Gastroesophageal sphincter (tissue), 4 donors: ENCODE data around the gene TTC9. TPM values are rescaled to one million over a fixed set of nuclear protein-coding genes. Genes with fewer than 3 reads are reported as not detected.
A peak's percentile ranks its signal among the peaks of the same experiment; 100 is the strongest.

ENCODE experiments used
- ATAC-seq: fragments of 150-250 bp; one replicate; pipeline ENCODE4 v1.9.1; 2016; ENCODE audit warnings: mild to moderate bottlenecking, moderate library complexity
- H3K27ac ChIP-seq, 4 donors: fragments of 200-600 bp; sonication (generic) in 3 of 4; 1 replicate in 3 of 4; 2 replicates in 1 of 4; pipeline ENCODE4 v1.5.1; 2016 to 2019
- H3K27me3 ChIP-seq: fragments of 200-600 bp; sonication (generic); one replicate; pipeline ENCODE4 v1.5.1; 2019
- H3K36me3 ChIP-seq, 2 donors: fragments of 200-600 bp; sonication (generic); one replicate each; pipeline ENCODE4 v1.5.1; 2019; ENCODE audit warnings: control low read depth in 1 of 2
- H3K4me1 ChIP-seq, 3 donors: fragments of 200-600 bp; sonication (generic); 1 replicate in 2 of 3; 2 replicates in 1 of 3; pipeline ENCODE4 v1.5.1; 2016 to 2019; ENCODE audit warnings: control low read depth in 2 of 3
- H3K4me3 ChIP-seq, 2 donors: fragments of 200-600 bp; sonication (generic); one replicate each; pipeline ENCODE4 v1.5.1; 2019; ENCODE audit warnings: mild to moderate bottlenecking in 1 of 2, moderate library complexity in 1 of 2
- H3K9me3 ChIP-seq, 3 donors: fragments of 200-600 bp; sonication (generic); one replicate each; pipeline ENCODE4 v1.5.1; 2017 to 2019; ENCODE audit warnings: control low read depth in 2 of 3
- EP300 ChIP-seq: sonication (generic); formaldehyde crosslinking; IDR thresholded peaks from one replicate; pipeline ENCODE4 v1.6.1; 2017; ENCODE audit warnings: antibody characterized with exemption, mild to moderate bottlenecking
- POLR2A ChIP-seq, 2 donors: fragments of 450-650 bp; IDR thresholded peaks; one replicate each; pipeline ENCODE4 v1.6.1; 2017; ENCODE audit warnings: antibody characterized with exemption in 2 of 2, mild to moderate bottlenecking in 2 of 2, moderate library complexity in 1 of 2
- POLR2AphosphoS5 ChIP-seq: sonication (generic); formaldehyde crosslinking; IDR thresholded peaks from one replicate; pipeline ENCODE4 v1.6.1; 2017; ENCODE audit warnings: antibody characterized with exemption
- WGBS, 2 donors: methylation state at CpG; one replicate each; pipeline ENCODE4 v1.1.5; 2018; ENCODE audit warnings: low coverage in 1 of 2; 5-methylcytosine and 5-hydroxymethylcytosine counted together
- total RNA-seq, 4 donors: library from RNA; depleted of rRNA; stranded (reverse); fragments of >200 nt; gene quantifications; one replicate each; pipeline ENCODE4 v1.1.0, GENCODE V29; 2016
- TF ChIP-seq, protein P1 (sequence below), 4 experiments: fragments of 200-600 bp in 2 of 4; fragments of 450-650 bp in 2 of 4; sonication (generic) in 1 of 4; IDR thresholded peaks; one replicate each; pipeline ENCODE4 v1.5.1; 2017 to 2019; ENCODE audit warnings: antibody characterized with exemption in 4 of 4, mild to moderate bottlenecking in 2 of 4, moderate library complexity in 2 of 4

The TTC9 gene
- total RNA-seq, 4 donors from 2014 or later = 0.40 to 7.3 (median 1.6) TPM

DNA sequence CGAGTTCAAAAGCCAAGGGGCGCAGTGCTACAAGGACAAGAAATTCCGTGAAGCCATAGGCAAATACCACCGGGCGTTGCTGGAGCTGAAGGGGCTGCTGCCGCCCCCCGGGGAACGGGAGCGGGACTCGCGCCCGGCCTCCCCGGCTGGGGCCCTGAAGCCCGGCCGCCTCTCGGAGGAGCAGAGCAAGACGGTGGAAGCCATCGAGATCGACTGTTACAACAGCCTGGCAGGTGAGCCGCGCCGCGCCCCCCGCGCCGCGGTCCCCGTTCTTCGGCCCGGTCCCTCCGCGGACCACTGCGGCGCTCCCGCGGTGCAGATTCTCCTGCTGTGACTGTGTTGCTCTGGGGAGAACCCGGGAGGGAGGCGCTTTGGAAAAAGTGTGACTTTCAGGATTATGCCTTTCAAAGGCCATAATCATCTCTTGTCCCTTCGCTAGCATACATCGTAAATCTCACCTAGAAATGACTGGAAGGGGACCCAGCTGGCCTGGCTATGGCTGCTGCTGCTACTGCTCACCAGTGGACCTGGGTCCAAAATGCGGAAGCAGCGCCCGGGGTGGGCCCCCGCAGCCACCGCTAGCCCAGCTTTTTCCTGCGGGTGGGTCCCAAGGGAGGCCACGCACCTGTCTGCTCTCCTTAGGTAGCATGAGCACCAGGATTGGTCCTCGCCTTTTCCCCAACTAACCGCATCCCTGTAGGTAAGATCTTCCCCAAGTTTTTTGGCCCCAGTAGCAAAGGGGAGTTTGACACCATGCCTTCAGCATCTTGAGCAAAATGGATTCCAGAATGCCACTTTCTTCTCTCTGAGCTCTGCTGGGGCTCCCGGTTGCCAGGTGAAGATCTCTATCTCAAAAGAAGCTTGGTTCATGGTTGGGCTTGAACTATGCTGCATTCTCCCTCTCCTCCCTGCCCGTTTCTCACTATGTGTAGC lies 853 bp downstream of the TTC9 start:
- TF ChIP-seq EP300 = no peak
- no peak for TF ChIP-seq POLR2AphosphoS5
- TF ChIP-seq, protein P1, sequence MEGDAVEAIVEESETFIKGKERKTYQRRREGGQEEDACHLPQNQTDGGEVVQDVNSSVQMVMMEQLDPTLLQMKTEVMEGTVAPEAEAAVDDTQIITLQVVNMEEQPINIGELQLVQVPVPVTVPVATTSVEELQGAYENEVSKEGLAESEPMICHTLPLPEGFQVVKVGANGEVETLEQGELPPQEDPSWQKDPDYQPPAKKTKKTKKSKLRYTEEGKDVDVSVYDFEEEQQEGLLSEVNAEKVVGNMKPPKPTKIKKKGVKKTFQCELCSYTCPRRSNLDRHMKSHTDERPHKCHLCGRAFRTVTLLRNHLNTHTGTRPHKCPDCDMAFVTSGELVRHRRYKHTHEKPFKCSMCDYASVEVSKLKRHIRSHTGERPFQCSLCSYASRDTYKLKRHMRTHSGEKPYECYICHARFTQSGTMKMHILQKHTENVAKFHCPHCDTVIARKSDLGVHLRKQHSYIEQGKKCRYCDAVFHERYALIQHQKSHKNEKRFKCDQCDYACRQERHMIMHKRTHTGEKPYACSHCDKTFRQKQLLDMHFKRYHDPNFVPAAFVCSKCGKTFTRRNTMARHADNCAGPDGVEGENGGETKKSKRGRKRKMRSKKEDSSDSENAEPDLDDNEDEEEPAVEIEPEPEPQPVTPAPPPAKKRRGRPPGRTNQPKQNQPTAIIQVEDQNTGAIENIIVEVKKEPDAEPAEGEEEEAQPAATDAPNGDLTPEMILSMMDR (IDR thresholded peaks at IDR 0.05) = no peak
- no peak for TF ChIP-seq POLR2A (IDR thresholded peaks at IDR 0.05)
- whole genome bisulfite sequencing, 2 donors = 5% methylated on average over 13 of the region's 51 CpGs; no CpG with 5 or more reads in 1 of the 2 donors
- Histone ChIP-seq H3K36me3 (no peaks in the 10 kb centered on the region), H3K27ac (peak overlapping the region in 1 of 4 donors; percentile 52), H3K4me1 (peaks cover 0 to 25% (median 3%) of the 10 kb centered on the region in 3 donors), H3K9me3 (no peaks in the 10 kb centered on the region), H3K27me3 (peaks cover 55% of the 10 kb centered on the region), H3K4me3 (peak overlapping the region; percentile 45 to 71)
- ATAC-seq = peak; percentile 10

DNA sequence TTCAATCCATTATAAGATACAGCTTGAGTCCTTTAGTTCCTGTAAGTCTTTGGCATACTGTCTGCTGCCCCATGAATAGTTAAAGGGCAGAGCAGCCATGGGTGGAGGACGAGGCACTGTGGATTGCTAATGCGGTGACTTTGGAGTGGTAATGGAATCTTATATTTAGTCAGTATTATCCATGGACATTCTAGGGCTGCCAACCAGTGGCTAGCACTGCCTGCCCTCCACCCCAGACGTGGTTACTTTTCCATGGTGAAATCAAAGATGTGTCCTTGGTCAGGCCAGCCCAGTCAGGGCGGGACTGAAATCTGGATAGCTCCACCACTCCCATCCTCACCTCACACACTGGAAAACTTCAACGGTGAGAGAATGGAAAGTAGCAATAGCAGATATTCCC lies 2.3 kb downstream of the TTC9 start:
- TF ChIP-seq, protein P1 (IDR thresholded peaks at IDR 0.05) = no peak
- TF ChIP-seq POLR2AphosphoS5 (no peak), EP300 (no peak), POLR2A (IDR thresholded peaks at IDR 0.05) (no peak)
- ATAC-seq = no peak
- Histone ChIP-seq H3K36me3 (no peaks in the 10 kb centered on the region), H3K27me3 (peaks cover 41% of the 10 kb centered on the region), H3K27ac (no peak overlapping the region), H3K9me3 (no peaks in the 10 kb centered on the region), H3K4me3 (no peak overlapping the region), H3K4me1 (peaks cover 0 to 25% (median 3%) of the 10 kb centered on the region in 3 donors)
- WGBS, 2 donors = 84 to 86% methylated on average over 1 to 5 of the region's 5 CpGs

DNA sequence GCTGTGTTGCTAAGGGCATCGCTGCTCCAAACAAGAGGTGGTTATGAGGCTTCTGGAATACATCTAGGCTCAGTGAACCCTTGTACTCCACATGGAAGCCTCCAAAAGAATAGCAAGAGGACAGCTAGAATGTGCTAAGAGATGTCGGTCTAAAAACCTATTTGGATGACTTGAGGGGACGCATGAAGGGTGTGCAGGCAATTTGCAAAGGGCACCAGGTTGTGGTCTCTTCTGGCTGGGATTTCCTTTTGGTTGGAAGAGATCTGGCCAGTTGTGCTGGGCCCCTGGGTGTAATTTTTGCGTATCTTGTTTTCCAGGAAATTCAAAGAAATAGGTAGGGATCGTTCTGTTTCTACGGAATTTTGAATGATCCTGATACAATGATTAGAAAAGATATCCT lies 4.2 kb downstream of the TTC9 start:
- no peak for ATAC-seq
- Histone ChIP-seq H3K27ac (no peak overlapping the region), H3K4me3 (no peak overlapping the region), H3K9me3 (no peaks in the 10 kb centered on the region), H3K27me3 (peaks cover 21% of the 10 kb centered on the region), H3K4me1 (peaks cover 0 to 20% (median 2%) of the 10 kb centered on the region in 3 donors), H3K36me3 (no peaks in the 10 kb centered on the region)
- 88 to 95% methylated on average over 4 to 6 of the region's 6 CpGs for WGBS, 2 donors
- TF ChIP-seq EP300 = no peak

DNA sequence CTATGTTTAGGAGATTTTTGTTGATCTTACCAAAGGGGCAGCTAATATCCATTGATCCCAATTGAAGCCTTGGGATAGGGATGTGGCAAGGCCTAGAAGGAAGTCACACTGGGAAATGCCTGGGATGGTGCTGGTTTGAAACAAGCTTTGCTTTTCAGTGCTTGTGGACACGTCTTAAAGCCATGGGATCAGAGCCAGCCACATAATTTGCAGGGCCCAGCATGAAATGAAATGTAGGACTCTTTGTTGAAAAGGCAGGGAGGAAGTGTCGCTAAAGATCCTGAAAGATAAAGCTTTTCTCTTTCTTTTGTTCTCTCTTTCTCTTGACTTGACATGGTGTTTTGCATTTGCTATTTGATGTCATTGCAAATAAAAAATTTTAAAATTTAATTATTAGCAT lies 5.0 kb downstream of the TTC9 start:
- Histone ChIP-seq H3K4me3 (no peak overlapping the region), H3K27ac (no peak overlapping the region), H3K27me3 (peaks cover 17% of the 10 kb centered on the region), H3K9me3 (no peaks in the 10 kb centered on the region), H3K36me3 (no peaks in the 10 kb centered on the region), H3K4me1 (peaks cover 0 to 14% (median 0%) of the 10 kb centered on the region in 3 donors)
- WGBS, 2 donors = 56 to 72% methylated on average over 2 of the region's 2 CpGs
- ATAC-seq = no peak
- TF ChIP-seq, protein P1 (IDR thresholded peaks at IDR 0.05) = no peak
- TF ChIP-seq POLR2A (IDR thresholded peaks at IDR 0.05) (no peak), EP300 (no peak), POLR2AphosphoS5 (no peak)

DNA sequence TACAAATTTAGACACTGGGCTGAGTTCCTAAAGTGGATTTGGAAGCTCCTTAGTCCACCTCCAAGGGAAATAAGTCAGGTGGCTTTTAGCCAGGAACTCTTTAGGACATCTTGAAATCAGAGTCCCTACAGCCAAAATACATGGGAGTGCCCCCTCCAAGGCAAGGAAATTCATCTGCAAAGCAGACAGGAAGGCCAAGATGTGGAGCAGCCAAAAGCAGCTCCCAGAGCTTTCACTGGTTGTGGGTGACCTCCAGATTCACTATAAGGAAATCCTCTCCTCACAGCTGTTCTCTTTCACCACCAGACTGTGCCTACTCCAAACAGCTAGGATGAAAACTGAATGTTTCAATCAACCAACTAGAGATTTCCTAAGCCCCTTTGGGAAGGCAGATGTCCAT lies 6.6 kb downstream of the TTC9 start:
- Histone ChIP-seq H3K4me1 (peaks cover 0 to 1% (median 0%) of the 10 kb centered on the region in 3 donors), H3K4me3 (no peak overlapping the region), H3K27ac (no peak overlapping the region), H3K36me3 (no peaks in the 10 kb centered on the region), H3K27me3 (peaks cover 3% of the 10 kb centered on the region), H3K9me3 (no peaks in the 10 kb centered on the region)
- peak; percentile 22 for ATAC-seq
- TF ChIP-seq, protein P1 (IDR thresholded peaks at IDR 0.05) = no peak
